ENCODE measurements around the gene ATP9B.

The ATP9B gene

DNA sequence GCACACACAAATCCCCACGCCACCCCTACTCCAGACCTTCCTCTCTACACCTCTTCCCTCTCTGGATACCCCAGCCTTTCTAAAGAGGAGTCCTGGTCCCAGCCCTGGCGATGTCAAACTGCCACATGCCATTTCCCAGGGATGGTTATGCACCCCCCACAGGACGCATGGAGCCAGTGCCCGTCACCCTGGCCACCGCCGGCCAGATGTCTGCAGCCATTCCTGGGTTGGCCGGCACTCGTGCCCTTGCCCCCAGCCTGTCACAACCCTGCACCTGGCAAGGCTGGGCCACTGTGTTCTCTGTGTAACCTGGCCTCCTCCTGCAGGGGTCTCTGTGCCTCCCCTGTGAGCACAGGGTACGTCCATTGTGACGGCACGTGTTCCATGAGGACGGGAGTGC lies 268.4 kb downstream of the ATP9B start:
- Histone ChIP-seq H3K4me1 (ENCODE audit: control insufficient read depth in 1 of 2, insufficient read depth in 2 of 2, low read length in 2 of 2) (no peaks in the 10 kb centered on the region), H3K9ac (ENCODE audit: low read depth in 1 of 2, low read length in 2 of 2) (no peak overlapping the region), H3K9me3 (ENCODE audit: control insufficient read depth in 1 of 2, low read length in 2 of 2) (no peaks in the 10 kb centered on the region), H3K27me3 (ENCODE audit: control insufficient read depth in 1 of 2, insufficient read depth in 2 of 2, low read length in 2 of 2) (no peaks in the 10 kb centered on the region), H3K27ac (ENCODE audit: low read depth, low read length) (no peak overlapping the region), H3K4me3 (ENCODE audit: low read depth in 1 of 2, low read length in 2 of 2) (no peak overlapping the region), H3K36me3 (ENCODE audit: control insufficient read depth in 1 of 2, insufficient read depth in 2 of 2, low read length in 2 of 2) (peaks cover 15 to 47% of the 10 kb centered on the region in 2 donors)

DNA sequence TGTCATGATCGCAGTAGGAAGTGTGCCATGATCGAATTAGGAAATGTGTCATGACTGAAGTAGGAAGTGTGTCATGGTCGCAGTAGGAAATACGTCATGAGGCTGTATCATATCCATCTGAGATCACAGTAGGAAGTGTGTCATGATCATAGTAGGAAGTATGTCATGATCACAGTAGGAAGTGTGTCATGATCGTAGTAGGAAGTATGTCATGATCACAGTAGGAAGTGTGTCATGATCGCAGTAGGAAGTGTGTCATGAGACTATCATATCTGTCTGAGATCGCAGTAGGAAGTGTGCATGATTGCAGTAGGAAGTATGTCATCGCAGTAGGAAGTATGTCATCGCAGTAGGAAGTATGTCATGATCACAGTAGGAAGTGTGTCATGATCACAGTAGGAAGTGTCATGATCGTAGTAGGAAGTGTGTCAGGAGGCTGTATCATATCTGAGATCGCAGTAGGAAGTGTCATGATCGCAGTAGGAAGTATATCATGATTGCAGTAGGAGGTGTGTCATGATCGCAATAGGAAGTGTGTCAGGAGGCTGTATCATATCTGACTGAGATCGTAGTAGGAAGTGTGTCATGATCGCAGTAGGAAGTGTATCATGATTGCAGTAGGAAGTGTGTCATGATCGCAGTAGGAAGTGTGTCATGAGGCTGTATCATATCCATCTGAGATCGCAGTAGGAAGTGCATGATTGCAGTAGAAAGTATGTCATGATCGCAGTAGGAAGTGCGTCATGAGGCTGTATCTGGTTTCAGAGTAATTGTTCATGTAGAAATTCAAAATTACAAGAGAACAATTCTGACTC lies 270.1 kb downstream of the ATP9B start:
- no peak overlapping the region for H3K9ac ChIP-seq (ENCODE audit: low read depth in 1 of 2, low read length in 2 of 2)
- no peaks in the 10 kb centered on the region for H3K4me1 ChIP-seq (ENCODE audit: control insufficient read depth in 1 of 2, insufficient read depth in 2 of 2, low read length in 2 of 2)
- H3K27ac ChIP-seq (ENCODE audit: low read depth, low read length) = no peak overlapping the region
- no peaks in the 10 kb centered on the region for H3K27me3 ChIP-seq (ENCODE audit: control insufficient read depth in 1 of 2, insufficient read depth in 2 of 2, low read length in 2 of 2)
- no peak overlapping the region for H3K4me3 ChIP-seq (ENCODE audit: low read depth in 1 of 2, low read length in 2 of 2)
- H3K36me3 ChIP-seq (ENCODE audit: control insufficient read depth in 1 of 2, insufficient read depth in 2 of 2, low read length in 2 of 2) = peaks cover 9 to 49% of the 10 kb centered on the region in 2 donors
- H3K9me3 ChIP-seq (ENCODE audit: control insufficient read depth in 1 of 2, low read length in 2 of 2) = no peaks in the 10 kb centered on the region

DNA sequence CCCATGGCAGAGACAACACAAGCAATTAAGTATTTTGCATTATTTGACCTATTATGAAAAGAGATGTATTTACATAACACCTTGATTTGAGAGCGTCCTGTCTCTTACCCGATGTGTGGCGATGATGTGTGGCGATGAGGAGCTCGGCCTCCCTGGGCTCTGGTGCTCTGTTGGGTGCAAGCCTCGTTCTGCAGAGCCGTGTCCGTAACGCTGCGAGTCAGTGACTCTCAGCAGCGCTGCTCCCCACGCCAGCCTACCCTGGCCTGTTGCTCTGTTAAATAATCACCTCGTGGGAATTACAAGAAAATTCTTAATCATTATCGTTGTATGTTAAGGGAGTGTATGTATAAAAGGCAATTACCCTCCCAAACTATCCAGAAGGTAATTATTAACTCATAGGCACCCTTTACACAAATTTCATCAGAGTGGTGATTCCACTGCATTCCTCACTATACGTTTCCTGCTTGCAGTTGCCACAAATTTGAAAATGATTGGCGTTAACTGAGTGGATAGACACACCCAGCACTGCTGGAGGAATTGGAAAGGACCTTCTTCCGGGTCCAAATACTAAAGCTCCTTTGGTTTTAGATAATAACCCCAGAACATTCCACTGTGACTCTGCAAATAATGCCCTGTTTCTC lies 274.5 kb downstream of the ATP9B start:
- peak overlapping the region in 1 of 2 donors; percentile 24 for H3K4me3 ChIP-seq (ENCODE audit: low read depth in 1 of 2, low read length in 2 of 2)
- H3K9ac ChIP-seq (ENCODE audit: low read depth in 1 of 2, low read length in 2 of 2) = no peak overlapping the region
- no peaks in the 10 kb centered on the region for H3K27me3 ChIP-seq (ENCODE audit: control insufficient read depth in 1 of 2, insufficient read depth in 2 of 2, low read length in 2 of 2)
- H3K36me3 ChIP-seq (ENCODE audit: control insufficient read depth in 1 of 2, insufficient read depth in 2 of 2, low read length in 2 of 2) = peaks cover 24 to 55% of the 10 kb centered on the region in 2 donors
- no peaks in the 10 kb centered on the region for H3K4me1 ChIP-seq (ENCODE audit: control insufficient read depth in 1 of 2, insufficient read depth in 2 of 2, low read length in 2 of 2)
- no peaks in the 10 kb centered on the region for H3K9me3 ChIP-seq (ENCODE audit: control insufficient read depth in 1 of 2, low read length in 2 of 2)
- no peak overlapping the region for H3K27ac ChIP-seq (ENCODE audit: low read depth, low read length)

DNA sequence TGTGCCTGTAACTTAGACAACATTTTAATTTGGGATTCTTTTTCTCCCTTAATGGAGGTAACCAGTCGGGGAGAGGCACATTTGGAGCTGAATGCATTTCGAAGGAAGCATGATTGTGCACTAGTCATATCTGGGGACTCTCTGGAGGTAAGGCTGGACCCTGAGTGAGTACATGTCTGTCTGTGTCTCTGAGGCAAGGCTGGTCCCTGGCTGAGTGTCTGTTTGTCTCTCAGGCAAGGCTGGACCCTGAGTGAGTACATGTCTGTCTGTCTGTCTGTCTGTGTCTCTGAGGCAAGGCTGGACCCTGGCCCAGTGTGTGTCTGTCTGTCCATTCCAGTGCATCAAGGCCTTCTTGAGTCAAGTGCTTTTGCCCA lies 275.0 kb downstream of the ATP9B start:
- H3K9ac ChIP-seq (ENCODE audit: low read depth in 1 of 2, low read length in 2 of 2) = no peak overlapping the region
- H3K36me3 ChIP-seq (ENCODE audit: control insufficient read depth in 1 of 2, insufficient read depth in 2 of 2, low read length in 2 of 2) = peaks cover 24 to 53% of the 10 kb centered on the region in 2 donors
- no peaks in the 10 kb centered on the region for H3K27me3 ChIP-seq (ENCODE audit: control insufficient read depth in 1 of 2, insufficient read depth in 2 of 2, low read length in 2 of 2)
- H3K27ac ChIP-seq (ENCODE audit: low read depth, low read length) = no peak overlapping the region
- H3K4me1 ChIP-seq (ENCODE audit: control insufficient read depth in 1 of 2, insufficient read depth in 2 of 2, low read length in 2 of 2) = no peaks in the 10 kb centered on the region
- H3K4me3 ChIP-seq (ENCODE audit: low read depth in 1 of 2, low read length in 2 of 2) = no peak overlapping the region
- H3K9me3 ChIP-seq (ENCODE audit: control insufficient read depth in 1 of 2, low read length in 2 of 2) = no peaks in the 10 kb centered on the region

DNA sequence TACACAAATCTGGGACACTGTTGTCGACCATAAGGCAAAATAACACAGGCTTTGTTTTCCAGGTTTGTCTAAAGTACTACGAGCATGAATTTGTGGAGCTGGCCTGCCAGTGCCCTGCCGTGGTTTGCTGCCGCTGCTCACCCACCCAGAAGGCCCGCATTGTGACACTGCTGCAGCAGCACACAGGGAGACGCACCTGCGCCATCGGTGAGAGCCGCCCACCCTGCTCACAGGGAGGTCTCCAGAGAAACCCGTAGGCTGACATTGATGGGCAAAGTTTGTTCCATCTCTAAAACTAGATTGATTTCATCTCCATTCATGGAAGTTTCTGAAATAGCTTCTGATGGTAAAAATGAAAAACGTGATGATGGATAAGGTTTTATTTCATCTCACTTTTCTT lies 276.2 kb downstream of the ATP9B start:
- Histone ChIP-seq H3K27me3 (ENCODE audit: control insufficient read depth in 1 of 2, insufficient read depth in 2 of 2, low read length in 2 of 2) (no peaks in the 10 kb centered on the region), H3K9ac (ENCODE audit: low read depth in 1 of 2, low read length in 2 of 2) (no peak overlapping the region), H3K4me3 (ENCODE audit: low read depth in 1 of 2, low read length in 2 of 2) (no peak overlapping the region), H3K36me3 (ENCODE audit: control insufficient read depth in 1 of 2, insufficient read depth in 2 of 2, low read length in 2 of 2) (peaks cover 27 to 58% of the 10 kb centered on the region in 2 donors), H3K4me1 (ENCODE audit: control insufficient read depth in 1 of 2, insufficient read depth in 2 of 2, low read length in 2 of 2) (no peaks in the 10 kb centered on the region), H3K9me3 (ENCODE audit: control insufficient read depth in 1 of 2, low read length in 2 of 2) (no peaks in the 10 kb centered on the region), H3K27ac (ENCODE audit: low read depth, low read length) (no peak overlapping the region)

DNA sequence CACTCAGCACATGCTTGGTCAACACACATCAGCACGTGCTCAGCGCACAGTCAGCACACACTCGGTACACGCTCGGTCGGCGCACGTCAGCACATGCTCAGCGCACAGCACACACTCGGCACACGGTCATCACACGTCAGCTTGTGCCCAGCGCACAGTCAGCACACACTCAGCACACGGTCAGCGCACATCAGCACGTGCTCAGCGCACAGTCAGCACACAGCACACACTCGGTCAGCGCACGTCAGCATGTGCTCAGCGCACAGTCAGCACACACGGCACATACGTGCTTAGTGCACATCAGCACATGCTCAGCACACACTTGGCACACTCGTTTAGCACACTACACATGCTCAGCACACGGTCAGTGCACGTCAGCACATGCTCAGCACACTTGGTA lies 276.8 kb downstream of the ATP9B start:
- Histone ChIP-seq H3K4me1 (ENCODE audit: control insufficient read depth in 1 of 2, insufficient read depth in 2 of 2, low read length in 2 of 2) (no peaks in the 10 kb centered on the region), H3K27me3 (ENCODE audit: control insufficient read depth in 1 of 2, insufficient read depth in 2 of 2, low read length in 2 of 2) (no peaks in the 10 kb centered on the region), H3K9me3 (ENCODE audit: control insufficient read depth in 1 of 2, low read length in 2 of 2) (no peaks in the 10 kb centered on the region), H3K9ac (ENCODE audit: low read depth in 1 of 2, low read length in 2 of 2) (no peak overlapping the region), H3K36me3 (ENCODE audit: control insufficient read depth in 1 of 2, insufficient read depth in 2 of 2, low read length in 2 of 2) (peaks cover 29 to 54% of the 10 kb centered on the region in 2 donors), H3K4me3 (ENCODE audit: low read depth in 1 of 2, low read length in 2 of 2) (no peak overlapping the region), H3K27ac (ENCODE audit: low read depth, low read length) (no peak overlapping the region)

DNA sequence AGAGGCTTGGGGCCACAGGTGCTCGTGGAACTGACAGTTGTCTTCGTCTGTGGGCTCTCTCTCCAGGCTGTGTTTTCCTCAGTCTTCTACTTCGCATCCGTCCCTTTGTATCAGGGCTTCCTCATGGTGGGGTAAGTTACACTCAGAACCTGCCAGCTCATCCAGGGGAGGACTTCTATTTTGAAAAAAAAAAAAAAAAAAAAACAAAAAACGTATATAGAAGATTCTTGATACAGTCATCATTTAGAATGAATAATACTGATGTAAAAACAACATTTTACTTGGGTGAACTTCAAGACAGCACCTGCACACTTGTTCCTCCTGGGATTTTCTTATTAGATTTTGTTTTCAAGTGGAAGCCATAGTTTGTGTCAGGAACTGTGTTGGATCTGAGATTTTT lies 278.9 kb downstream of the ATP9B start:
- H3K9ac ChIP-seq (ENCODE audit: low read depth in 1 of 2, low read length in 2 of 2) = no peak overlapping the region
- no peaks in the 10 kb centered on the region for H3K9me3 ChIP-seq (ENCODE audit: control insufficient read depth in 1 of 2, low read length in 2 of 2)
- H3K4me3 ChIP-seq (ENCODE audit: low read depth in 1 of 2, low read length in 2 of 2) = no peak overlapping the region
- peaks cover 29 to 59% of the 10 kb centered on the region in 2 donors for H3K36me3 ChIP-seq (ENCODE audit: control insufficient read depth in 1 of 2, insufficient read depth in 2 of 2, low read length in 2 of 2)
- no peak overlapping the region for H3K27ac ChIP-seq (ENCODE audit: low read depth, low read length)
- H3K4me1 ChIP-seq (ENCODE audit: control insufficient read depth in 1 of 2, insufficient read depth in 2 of 2, low read length in 2 of 2) = no peaks in the 10 kb centered on the region
- H3K27me3 ChIP-seq (ENCODE audit: control insufficient read depth in 1 of 2, insufficient read depth in 2 of 2, low read length in 2 of 2) = no peaks in the 10 kb centered on the region

DNA sequence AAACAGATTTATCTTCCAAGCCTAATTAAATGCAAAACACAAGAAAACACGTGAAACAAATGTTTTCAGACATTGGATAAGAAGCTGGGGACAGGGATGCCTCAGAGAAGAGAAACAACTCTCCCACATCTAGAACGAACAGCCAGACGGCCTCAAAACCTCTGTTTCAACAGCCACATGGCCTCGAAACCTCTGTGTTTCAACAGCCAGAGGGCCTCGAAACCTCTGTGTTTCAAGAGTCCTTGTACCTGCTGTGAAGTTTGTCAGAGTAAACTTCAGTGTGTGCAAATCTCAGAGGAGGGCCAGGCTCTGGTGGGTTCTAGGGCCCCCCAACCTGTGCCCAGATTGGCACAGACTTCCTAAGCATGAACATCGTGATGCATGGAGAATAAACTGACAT lies 283.2 kb downstream of the ATP9B start:
- Histone ChIP-seq H3K27ac (ENCODE audit: low read depth, low read length) (no peak overlapping the region), H3K9me3 (ENCODE audit: control insufficient read depth in 1 of 2, low read length in 2 of 2) (no peaks in the 10 kb centered on the region), H3K4me3 (ENCODE audit: low read depth in 1 of 2, low read length in 2 of 2) (no peak overlapping the region), H3K4me1 (ENCODE audit: control insufficient read depth in 1 of 2, insufficient read depth in 2 of 2, low read length in 2 of 2) (no peaks in the 10 kb centered on the region), H3K36me3 (ENCODE audit: control insufficient read depth in 1 of 2, insufficient read depth in 2 of 2, low read length in 2 of 2) (peaks cover 5 to 33% of the 10 kb centered on the region in 2 donors), H3K9ac (ENCODE audit: low read depth in 1 of 2, low read length in 2 of 2) (no peak overlapping the region), H3K27me3 (ENCODE audit: control insufficient read depth in 1 of 2, insufficient read depth in 2 of 2, low read length in 2 of 2) (no peaks in the 10 kb centered on the region)

DNA sequence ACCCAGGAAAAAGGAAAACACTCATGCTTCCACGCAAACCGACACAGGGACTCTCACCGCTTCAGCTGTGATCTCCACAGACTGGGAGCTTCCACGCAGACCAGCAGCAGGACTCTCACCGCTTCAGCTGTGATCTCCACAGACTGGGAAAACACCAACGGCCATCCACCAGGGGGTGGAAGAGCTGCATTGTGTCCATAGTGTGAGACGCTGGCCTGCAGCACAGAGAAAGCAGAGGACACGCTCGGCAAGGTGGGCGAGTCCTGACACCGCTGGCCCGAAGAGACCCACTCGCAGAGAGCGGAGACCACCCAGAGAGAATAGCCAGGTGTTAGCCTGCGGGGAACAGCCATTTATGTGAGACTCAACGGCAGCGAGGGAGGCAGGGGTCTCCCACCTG lies 284.1 kb downstream of the ATP9B start:
- H3K27ac ChIP-seq (ENCODE audit: low read depth, low read length) = no peak overlapping the region
- peaks cover 5 to 27% of the 10 kb centered on the region in 2 donors for H3K36me3 ChIP-seq (ENCODE audit: control insufficient read depth in 1 of 2, insufficient read depth in 2 of 2, low read length in 2 of 2)
- no peak overlapping the region for H3K9ac ChIP-seq (ENCODE audit: low read depth in 1 of 2, low read length in 2 of 2)
- no peak overlapping the region for H3K4me3 ChIP-seq (ENCODE audit: low read depth in 1 of 2, low read length in 2 of 2)
- no peaks in the 10 kb centered on the region for H3K4me1 ChIP-seq (ENCODE audit: control insufficient read depth in 1 of 2, insufficient read depth in 2 of 2, low read length in 2 of 2)
- no peaks in the 10 kb centered on the region for H3K9me3 ChIP-seq (ENCODE audit: control insufficient read depth in 1 of 2, low read length in 2 of 2)
- no peaks in the 10 kb centered on the region for H3K27me3 ChIP-seq (ENCODE audit: control insufficient read depth in 1 of 2, insufficient read depth in 2 of 2, low read length in 2 of 2)

DNA sequence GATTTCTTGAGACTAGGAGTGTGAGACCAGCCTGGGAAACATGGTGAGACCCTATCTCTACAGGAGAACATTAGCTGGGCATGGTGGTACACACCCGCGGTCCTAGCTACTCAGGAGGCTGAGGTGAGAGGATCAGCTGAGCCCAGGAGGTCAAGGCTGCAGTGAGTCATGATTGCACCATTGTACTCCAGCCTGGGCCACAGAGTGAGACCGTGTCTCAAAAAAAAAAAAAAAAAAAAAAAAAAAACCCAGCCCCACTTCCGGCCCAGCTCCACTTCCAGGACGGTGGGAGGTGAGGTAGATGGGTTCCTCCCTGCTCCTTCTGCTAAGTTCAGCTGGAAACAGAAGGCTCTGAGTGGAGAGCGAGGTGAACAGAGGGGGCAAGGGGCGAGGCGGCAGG lies 285.2 kb downstream of the ATP9B start:
- no peaks in the 10 kb centered on the region for H3K9me3 ChIP-seq (ENCODE audit: control insufficient read depth in 1 of 2, low read length in 2 of 2)
- H3K4me1 ChIP-seq (ENCODE audit: control insufficient read depth in 1 of 2, insufficient read depth in 2 of 2, low read length in 2 of 2) = no peaks in the 10 kb centered on the region
- no peak overlapping the region for H3K9ac ChIP-seq (ENCODE audit: low read depth in 1 of 2, low read length in 2 of 2)
- H3K27ac ChIP-seq (ENCODE audit: low read depth, low read length) = no peak overlapping the region
- peaks cover 5 to 29% of the 10 kb centered on the region in 2 donors for H3K36me3 ChIP-seq (ENCODE audit: control insufficient read depth in 1 of 2, insufficient read depth in 2 of 2, low read length in 2 of 2)
- H3K27me3 ChIP-seq (ENCODE audit: control insufficient read depth in 1 of 2, insufficient read depth in 2 of 2, low read length in 2 of 2) = no peaks in the 10 kb centered on the region
- no peak overlapping the region for H3K4me3 ChIP-seq (ENCODE audit: low read depth in 1 of 2, low read length in 2 of 2)
